ENCODE data around the gene HPF1. TPM values are rescaled to one million over a fixed set of nuclear protein-coding genes. Genes with fewer than 3 reads are reported as not detected.

Gene HPF1
- total RNA-seq, 4 donors from 2014 or later, result 8.7 to 32.4 (median 20.3) TPM

- intact Hi-C loops (cut with DNase I; ENCODE audit: low total_unique reads), result no loop called here
- WGBS, 2 donors, result 76 to 82% methylated on average over 2 of the region's 2 CpGs
- no peak overlapping the region for H3K4me3 ChIP-seq (ENCODE audit: low read depth, poor library complexity, severe bottlenecking)
- DNase-seq (ENCODE audit: low spot score in 2 of 2), result no peak
- TF ChIP-seq CTCF (IDR thresholded peaks at IDR 0.05), result no peak
- no peak for TF ChIP-seq POLR2A (IDR thresholded peaks at IDR 0.05)
These were observed 49.6 kb downstream of the HPF1 start for GRCh38 chr4:169707958-169708643.

- 86 to 91% methylated on average over 5 of the region's 5 CpGs for WGBS, 2 donors
- no peak overlapping the region for H3K4me3 ChIP-seq (ENCODE audit: low read depth, poor library complexity, severe bottlenecking)
- TF ChIP-seq CTCF (IDR thresholded peaks at IDR 0.05), result no peak
- no peak for TF ChIP-seq POLR2A (IDR thresholded peaks at IDR 0.05)
- intact Hi-C loops (cut with DNase I; ENCODE audit: low total_unique reads), result no loop called here
- no peak for DNase-seq (ENCODE audit: low spot score in 2 of 2)
These were observed 59.4 kb downstream of the HPF1 start for GRCh38 chr4:169698331-169698730.

- H3K4me3 ChIP-seq (ENCODE audit: low read depth, poor library complexity, severe bottlenecking), result no peak overlapping the region
- TF ChIP-seq CTCF (IDR thresholded peaks at IDR 0.05) (no peak), POLR2A (IDR thresholded peaks at IDR 0.05) (no peak)
- intact Hi-C loops (cut with DNase I; ENCODE audit: low total_unique reads), result no loop called here
- WGBS, 2 donors, result 83 to 95% methylated on average over 5 of the region's 5 CpGs
- no peak for DNase-seq (ENCODE audit: low spot score in 2 of 2)
These were observed 67.0 kb downstream of the HPF1 start for GRCh38 chr4:169690787-169691186.

GRCh38 chr4:169689681-169690080, 68.1 kb downstream of the HPF1 start:
- intact Hi-C loops (cut with DNase I; ENCODE audit: low total_unique reads), result no loop called here
- 95 to 97% methylated on average over 1 of the region's 1 CpG for WGBS, 2 donors
- DNase-seq (ENCODE audit: low spot score in 2 of 2), result no peak
- TF ChIP-seq POLR2A (IDR thresholded peaks at IDR 0.05) (no peak), CTCF (IDR thresholded peaks at IDR 0.05) (no peak)
- no peak overlapping the region for H3K4me3 ChIP-seq (ENCODE audit: low read depth, poor library complexity, severe bottlenecking)

GRCh38 chr4:169682372-169683047, 75.2 kb downstream of the HPF1 start:
- DNase-seq (ENCODE audit: low spot score in 2 of 2), result no peak
- intact Hi-C loops (cut with DNase I; ENCODE audit: low total_unique reads), result no loop called here
- H3K4me3 ChIP-seq (ENCODE audit: low read depth, poor library complexity, severe bottlenecking), result no peak overlapping the region
- no peak for TF ChIP-seq POLR2A (IDR thresholded peaks at IDR 0.05)
- TF ChIP-seq CTCF (IDR thresholded peaks at IDR 0.05), result no peak
- WGBS, 2 donors, result 90 to 91% methylated on average over 4 of the region's 4 CpGs

Other genes with a start within 250 kb of the HPF1 start
- gene NEK1, start 145.4 kb downstream of the HPF1 start, total RNA-seq, result 1 to 10 TPM; 4.8 to 6.9 (median 5.5) TPM
- gene CLCN3, start 137.4 kb downstream of the HPF1 start, total RNA-seq, result 10 to 100 TPM; 32.8 to 75.4 (median 57.8) TPM